ENCODE data around the gene HID1. TPM values are rescaled to one million over a fixed set of nuclear protein-coding genes. Genes with fewer than 3 reads are reported as not detected.
"Not testable (repeated sequence)": the region's sequence is repeated elsewhere in the genome, so short reads cannot be mapped to it uniquely, and the experiment has no call there.

Gene HID1
- total RNA-seq, 1 donor: 3.1 TPM

- Histone ChIP-seq H3K4me1 (ENCODE audit: insufficient read depth, low read length) (peaks cover 46% of the 10 kb centered on the region), H3K9me3 (ENCODE audit: low read depth, low read length) (no peaks in the 10 kb centered on the region), H3K4me3 (ENCODE audit: low read length) (no peak overlapping the region), H3K27me3 (ENCODE audit: insufficient read depth, low read length) (peaks cover 30% of the 10 kb centered on the region)
Measured at GRCh38 chr17:74986206-74986576, 13.6 kb upstream of the HID1 start.

- not testable (repeated sequence) for H3K9me3 ChIP-seq (ENCODE audit: low read depth, low read length)
- Histone ChIP-seq H3K4me1 (ENCODE audit: insufficient read depth, low read length) (peaks cover 41% of the 10 kb centered on the region), H3K27me3 (ENCODE audit: insufficient read depth, low read length) (peaks cover 22% of the 10 kb centered on the region), H3K4me3 (ENCODE audit: low read length) (peak overlapping the region; percentile 46)
Measured at GRCh38 chr17:74982663-74983313, 10.2 kb upstream of the HID1 start.

- peaks cover 22% of the 10 kb centered on the region for H3K27me3 ChIP-seq (ENCODE audit: insufficient read depth, low read length)
- H3K4me1 ChIP-seq (ENCODE audit: insufficient read depth, low read length): peaks cover 37% of the 10 kb centered on the region
- H3K9me3 ChIP-seq (ENCODE audit: low read depth, low read length): no peaks in the 10 kb centered on the region
- peak overlapping the region; percentile 46 for H3K4me3 ChIP-seq (ENCODE audit: low read length)
Measured at GRCh38 chr17:74981979-74982662, 9.6 kb upstream of the HID1 start.

- H3K9me3 ChIP-seq (ENCODE audit: low read depth, low read length): no peaks in the 10 kb centered on the region
- peak overlapping the region; percentile 46 for H3K4me3 ChIP-seq (ENCODE audit: low read length)
- peaks cover 22% of the 10 kb centered on the region for H3K27me3 ChIP-seq (ENCODE audit: insufficient read depth, low read length)
- peaks cover 30% of the 10 kb centered on the region for H3K4me1 ChIP-seq (ENCODE audit: insufficient read depth, low read length)
Measured at GRCh38 chr17:74981318-74981978, 8.9 kb upstream of the HID1 start.

GRCh38 chr17:74979408-74980146, 7.0 kb upstream of the HID1 start:
- H3K4me1 ChIP-seq (ENCODE audit: insufficient read depth, low read length): peaks cover 20% of the 10 kb centered on the region
- peaks cover 34% of the 10 kb centered on the region for H3K27me3 ChIP-seq (ENCODE audit: insufficient read depth, low read length)
- no peaks in the 10 kb centered on the region for H3K9me3 ChIP-seq (ENCODE audit: low read depth, low read length)
- no peak overlapping the region for H3K4me3 ChIP-seq (ENCODE audit: low read length)

GRCh38 chr17:74978240-74978639, 5.7 kb upstream of the HID1 start:
- H3K4me3 ChIP-seq (ENCODE audit: low read length): no peak overlapping the region
- peaks cover 43% of the 10 kb centered on the region for H3K27me3 ChIP-seq (ENCODE audit: insufficient read depth, low read length)
- H3K4me1 ChIP-seq (ENCODE audit: insufficient read depth, low read length): peaks cover 20% of the 10 kb centered on the region
- H3K9me3 ChIP-seq (ENCODE audit: low read depth, low read length): no peaks in the 10 kb centered on the region

DNA sequence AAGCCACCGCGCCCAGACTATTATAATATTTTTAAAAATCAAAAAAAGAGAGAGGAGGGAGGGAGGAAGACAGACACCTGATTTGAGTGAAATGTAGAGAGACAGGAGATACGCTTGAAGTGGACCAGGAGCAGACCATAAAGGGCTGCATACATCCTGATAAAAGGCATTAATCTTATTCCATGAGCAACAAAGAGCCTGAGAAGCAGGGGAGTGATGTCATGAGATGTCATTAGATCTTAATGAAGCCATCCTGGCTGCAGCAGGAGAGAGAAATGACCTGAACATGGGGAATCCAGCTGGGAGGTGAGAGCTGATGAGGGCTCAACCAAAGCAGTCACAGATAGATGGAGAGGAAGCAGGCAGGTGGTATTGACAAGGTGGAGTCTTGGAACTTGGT, 5.2 kb upstream of the HID1 start:
- peaks cover 45% of the 10 kb centered on the region for H3K27me3 ChIP-seq (ENCODE audit: insufficient read depth, low read length)
- H3K4me1 ChIP-seq (ENCODE audit: insufficient read depth, low read length): peaks cover 24% of the 10 kb centered on the region
- H3K9me3 ChIP-seq (ENCODE audit: low read depth, low read length): no peaks in the 10 kb centered on the region
- H3K4me3 ChIP-seq (ENCODE audit: low read length): no peak overlapping the region

DNA sequence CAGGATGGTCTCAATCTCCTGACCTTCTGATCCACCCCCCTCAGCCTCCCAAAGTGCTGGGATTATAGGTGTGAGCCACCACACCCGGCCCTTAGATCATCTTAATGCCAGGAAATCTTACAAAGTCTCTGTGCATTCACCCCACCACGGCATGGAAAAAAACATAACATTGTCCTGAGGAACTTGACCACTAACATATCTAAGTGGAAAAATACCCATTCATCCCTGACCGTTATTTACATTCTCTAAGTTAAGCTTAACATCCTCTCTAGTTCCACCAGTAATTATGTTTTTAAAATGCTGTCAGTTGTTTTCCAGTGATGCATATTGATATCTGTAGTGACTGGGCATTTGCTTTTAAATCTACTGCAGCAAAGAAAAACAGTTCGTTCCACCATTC, 3.4 kb upstream of the HID1 start:
- Histone ChIP-seq H3K4me3 (ENCODE audit: low read length) (no peak overlapping the region), H3K4me1 (ENCODE audit: insufficient read depth, low read length) (peaks cover 10% of the 10 kb centered on the region), H3K27me3 (ENCODE audit: insufficient read depth, low read length) (peaks cover 40% of the 10 kb centered on the region), H3K9me3 (ENCODE audit: low read depth, low read length) (no peaks in the 10 kb centered on the region)

DNA sequence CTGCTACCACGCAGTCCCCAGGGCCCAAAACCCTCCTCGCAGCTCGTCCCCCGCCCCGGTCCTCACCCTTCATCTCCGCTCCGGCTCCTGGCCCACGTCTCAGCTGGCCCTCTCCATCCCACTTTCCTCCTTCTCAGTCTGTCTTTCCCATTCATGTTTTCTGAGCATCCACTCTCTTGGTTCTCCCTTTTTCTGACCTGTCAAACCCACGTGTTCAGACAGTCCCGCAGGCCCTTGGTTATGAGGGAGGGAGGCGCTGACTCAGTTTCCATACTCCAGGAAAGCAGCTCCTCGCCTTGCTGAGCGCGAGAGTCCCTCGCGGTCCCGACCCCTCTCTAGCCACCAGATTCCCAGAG, 392 bp upstream of the HID1 start:
- H3K9me3 ChIP-seq (ENCODE audit: low read depth, low read length): no peaks in the 10 kb centered on the region
- H3K4me1 ChIP-seq (ENCODE audit: insufficient read depth, low read length): peaks cover 8% of the 10 kb centered on the region
- no peak overlapping the region for H3K4me3 ChIP-seq (ENCODE audit: low read length)
- H3K27me3 ChIP-seq (ENCODE audit: insufficient read depth, low read length): peaks cover 39% of the 10 kb centered on the region

GRCh38 chr17:74971842-74972106, 785 bp downstream of the HID1 start:
- H3K4me1 ChIP-seq (ENCODE audit: insufficient read depth, low read length): peaks cover 8% of the 10 kb centered on the region
- no peak overlapping the region for H3K4me3 ChIP-seq (ENCODE audit: low read length)
- peaks cover 39% of the 10 kb centered on the region for H3K27me3 ChIP-seq (ENCODE audit: insufficient read depth, low read length)
- H3K9me3 ChIP-seq (ENCODE audit: low read depth, low read length): no peaks in the 10 kb centered on the region

- Histone ChIP-seq H3K4me3 (ENCODE audit: low read length) (no peak overlapping the region), H3K9me3 (ENCODE audit: low read depth, low read length) (no peaks in the 10 kb centered on the region), H3K27me3 (ENCODE audit: insufficient read depth, low read length) (peaks cover 39% of the 10 kb centered on the region), H3K4me1 (ENCODE audit: insufficient read depth, low read length) (peaks cover 8% of the 10 kb centered on the region)
Measured at GRCh38 chr17:74971069-74971841, 1.3 kb downstream of the HID1 start.

- no peak overlapping the region for H3K4me3 ChIP-seq (ENCODE audit: low read length)
- no peaks in the 10 kb centered on the region for H3K9me3 ChIP-seq (ENCODE audit: low read depth, low read length)
- peaks cover 8% of the 10 kb centered on the region for H3K4me1 ChIP-seq (ENCODE audit: insufficient read depth, low read length)
- H3K27me3 ChIP-seq (ENCODE audit: insufficient read depth, low read length): peaks cover 34% of the 10 kb centered on the region
Measured at GRCh38 chr17:74970395-74970794, 2.2 kb downstream of the HID1 start.

- not testable (repeated sequence) for H3K4me3 ChIP-seq (ENCODE audit: low read length); H3K9me3 ChIP-seq (ENCODE audit: low read depth, low read length); H3K4me1 ChIP-seq (ENCODE audit: insufficient read depth, low read length)
- H3K27me3 ChIP-seq (ENCODE audit: insufficient read depth, low read length): peaks cover 25% of the 10 kb centered on the region
Measured at GRCh38 chr17:74969501-74969900, 3.1 kb downstream of the HID1 start.

DNA sequence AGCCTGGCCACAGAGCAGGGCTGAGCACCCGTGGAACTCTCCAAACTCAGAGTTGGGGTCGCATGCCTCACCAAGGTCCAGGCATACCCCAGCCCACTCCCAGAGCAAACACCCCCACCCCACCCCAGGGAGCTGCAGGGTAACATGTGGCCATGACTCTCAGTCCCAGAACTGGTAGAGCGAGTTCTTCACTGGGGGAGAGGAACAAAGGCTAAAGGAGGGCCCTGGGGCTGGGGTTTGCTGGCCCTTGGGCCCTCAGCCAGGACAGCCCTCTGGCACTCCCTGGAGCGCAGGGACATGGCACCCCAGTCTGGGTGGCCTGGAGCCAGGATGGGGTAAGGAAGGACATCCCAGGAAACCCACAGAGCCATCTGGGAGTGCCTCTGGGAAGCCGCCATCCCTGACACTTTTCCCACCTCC, 4.2 kb downstream of the HID1 start:
- H3K9me3 ChIP-seq (ENCODE audit: low read depth, low read length): no peaks in the 10 kb centered on the region
- peaks cover 15% of the 10 kb centered on the region for H3K27me3 ChIP-seq (ENCODE audit: insufficient read depth, low read length)

More for the DNA sequence above, 4.2 kb downstream of the HID1 start:
- H3K4me3 ChIP-seq (ENCODE audit: low read length): no peak overlapping the region
- H3K4me1 ChIP-seq (ENCODE audit: insufficient read depth, low read length): peaks cover 8% of the 10 kb centered on the region
